ENCODE measurements around the gene ROBO1.

The ROBO1 gene

GRCh38 chr3:79148786-79149185, 619.0 kb downstream of the ROBO1 start:
- no peak for DNase-seq

DNA sequence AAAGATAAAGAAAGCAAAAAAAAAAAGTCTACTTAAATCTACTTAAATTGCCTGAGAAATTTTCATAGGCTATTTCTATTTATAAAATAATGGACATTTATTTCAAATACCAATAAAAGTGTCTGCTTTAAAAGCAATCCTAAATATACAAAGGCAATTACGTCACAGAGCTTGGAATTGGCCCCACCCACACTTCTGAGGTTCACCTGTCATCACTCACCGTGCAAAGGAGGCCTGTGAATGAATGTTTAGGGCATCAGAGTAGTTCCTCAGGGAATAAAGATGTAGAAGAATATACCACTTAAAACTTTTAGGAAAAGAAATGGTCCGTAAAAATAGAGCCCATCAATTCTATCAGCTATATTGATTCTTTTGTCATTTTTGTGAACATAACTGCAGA, 621.8 kb downstream of the ROBO1 start:
- no peak for DNase-seq

- DNase-seq = no peak
Observed at GRCh38 chr3:79140708-79141107, 627.1 kb downstream of the ROBO1 start.

DNA sequence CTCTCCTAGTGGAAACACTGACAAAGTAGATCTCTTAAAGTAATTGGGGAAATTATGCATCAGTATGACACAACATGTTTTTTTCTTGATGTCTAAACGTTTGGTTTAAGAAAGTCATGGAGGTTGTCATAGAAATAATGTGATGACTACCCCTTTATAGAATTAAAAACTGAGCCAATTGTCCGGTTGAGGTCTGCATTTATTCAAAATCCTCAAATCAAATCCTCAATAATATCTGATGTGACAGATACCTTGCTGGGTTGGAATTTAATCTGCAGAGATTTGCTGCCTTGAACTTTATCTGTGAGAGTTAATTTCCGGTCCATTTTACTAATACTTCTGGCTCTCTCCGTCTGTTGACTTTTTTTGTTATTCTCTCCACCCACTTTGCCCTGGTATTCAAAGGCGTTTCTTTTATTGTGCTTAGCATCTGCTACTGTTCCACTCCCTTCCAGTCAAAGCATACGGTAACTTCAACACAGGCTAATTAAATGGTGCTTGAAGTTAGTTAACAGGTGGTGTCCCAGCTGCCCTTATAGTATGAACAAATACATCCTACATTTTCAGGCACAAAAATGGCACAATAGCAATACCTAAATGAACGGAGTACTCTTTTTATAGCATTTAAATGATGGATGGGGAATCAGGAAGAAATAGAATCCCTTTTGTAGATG, 628.3 kb downstream of the ROBO1 start:
- no peak for DNase-seq

GRCh38 chr3:79125313-79125984, 642.3 kb downstream of the ROBO1 start:
- DNase-seq = no peak

GRCh38 chr3:79115458-79115857, 652.3 kb downstream of the ROBO1 start:
- no peak for DNase-seq

- DNase-seq = no peak
Observed at GRCh38 chr3:79113876-79114275, 653.9 kb downstream of the ROBO1 start.

DNA sequence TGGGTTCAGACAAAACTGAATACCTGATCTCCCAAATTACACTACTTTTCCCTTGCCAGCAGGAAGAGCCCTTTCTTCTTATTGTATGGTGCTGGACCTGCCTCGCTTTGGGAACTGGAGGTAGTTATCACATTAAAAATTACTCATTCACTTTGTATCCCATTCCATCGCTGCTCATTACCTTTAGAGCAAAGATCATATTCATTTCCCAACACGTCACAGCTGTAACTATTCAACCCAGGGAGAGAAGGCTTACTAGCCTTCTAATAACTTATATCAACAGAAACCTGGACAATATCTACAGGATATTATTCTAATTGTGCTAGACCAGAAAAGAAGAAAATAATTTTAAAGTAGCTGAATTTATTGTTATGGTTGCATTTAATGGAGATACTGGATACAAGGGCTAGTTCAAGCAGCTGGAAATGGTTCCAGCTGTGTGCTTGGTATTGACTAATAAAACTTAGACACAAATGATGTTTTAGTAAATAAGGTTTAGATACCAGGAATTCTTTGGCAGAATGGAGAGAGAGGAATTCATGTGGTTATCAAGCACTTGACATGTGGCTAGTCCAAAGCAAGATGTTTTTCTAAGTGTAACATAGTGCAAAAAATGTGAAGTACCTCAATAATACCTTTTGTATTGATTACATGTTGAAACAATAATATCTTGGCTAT, 656.3 kb downstream of the ROBO1 start:
- DNase-seq = no peak

DNA sequence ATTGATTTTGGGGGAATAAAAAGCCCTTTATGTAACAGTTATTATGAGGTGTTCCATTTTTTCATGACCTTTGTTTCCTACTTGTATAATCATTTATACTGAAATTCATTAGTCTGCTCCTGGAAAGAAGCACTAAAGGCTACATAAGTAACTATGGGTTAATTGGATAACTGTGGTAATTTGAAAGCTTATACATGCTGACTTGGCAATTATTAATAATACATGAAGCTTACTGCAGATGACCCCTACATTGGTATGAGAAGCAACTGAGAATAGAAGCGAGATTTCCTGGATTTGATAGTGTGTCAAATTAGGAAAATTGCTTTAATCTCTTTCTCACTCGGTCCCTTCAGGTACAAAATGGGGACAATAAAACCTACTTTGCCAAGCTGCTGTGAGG, 658.0 kb downstream of the ROBO1 start:
- no peak for DNase-seq

- DNase-seq = no peak
Observed at GRCh38 chr3:79103307-79103706, 664.5 kb downstream of the ROBO1 start.

DNA sequence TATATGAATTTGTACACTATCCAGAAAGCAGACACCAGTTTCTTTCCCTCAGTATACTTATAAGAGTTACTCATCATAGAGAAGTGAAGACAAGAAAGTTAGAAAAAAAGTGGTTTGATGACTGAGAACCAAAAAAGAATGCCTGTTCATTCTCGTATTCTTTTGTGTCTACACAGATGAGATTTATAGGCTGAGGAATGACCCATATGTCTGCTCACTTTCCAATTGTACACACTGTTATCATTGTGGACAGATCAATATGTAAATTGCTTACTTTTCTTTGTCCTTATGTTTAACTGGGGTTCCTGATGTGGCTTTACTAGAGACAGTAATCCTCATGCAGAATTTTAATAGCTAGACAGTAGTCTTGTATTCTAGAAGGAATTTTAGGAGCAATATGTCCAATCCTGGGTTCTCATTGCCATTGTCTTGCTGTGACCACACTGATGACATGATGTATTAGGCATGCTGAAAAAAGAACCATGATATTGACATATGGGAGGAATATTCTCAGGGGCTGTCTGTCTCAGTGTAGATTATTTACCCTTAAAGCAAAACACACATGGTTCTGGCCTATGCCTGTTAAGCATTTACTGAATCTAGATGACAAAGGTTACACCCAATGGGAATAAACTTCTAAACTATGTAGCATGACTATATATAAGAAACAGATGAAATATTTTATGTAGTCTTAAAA, 669.7 kb downstream of the ROBO1 start:
- DNase-seq = no peak

- no peak for DNase-seq
Observed at GRCh38 chr3:79094654-79095053, 673.1 kb downstream of the ROBO1 start.

GRCh38 chr3:79086514-79086913, 681.3 kb downstream of the ROBO1 start:
- peak; percentile 4 for DNase-seq

DNA sequence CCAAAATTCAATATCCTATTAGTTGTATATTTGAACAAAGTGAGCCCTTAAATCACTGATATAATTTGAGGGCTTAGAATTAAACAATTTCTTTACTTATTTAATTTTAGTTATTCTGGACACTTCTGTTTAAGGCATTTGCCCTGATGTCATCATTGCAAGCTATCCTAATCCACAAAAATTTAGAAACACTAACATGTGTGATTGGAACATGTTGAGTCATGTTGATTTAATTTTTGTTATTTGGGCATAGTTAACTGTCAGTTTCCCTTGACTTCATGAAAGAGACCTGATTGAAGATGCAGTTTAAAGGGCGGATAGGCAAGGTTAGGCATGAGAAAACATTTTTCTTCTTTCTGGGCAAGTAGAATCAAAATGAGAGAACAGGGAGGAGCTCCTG, 682.6 kb downstream of the ROBO1 start:
- no peak for DNase-seq

GRCh38 chr3:79081335-79081734, 686.5 kb downstream of the ROBO1 start:
- DNase-seq = no peak

GRCh38 chr3:79074558-79074957, 693.2 kb downstream of the ROBO1 start:
- no peak for DNase-seq

DNA sequence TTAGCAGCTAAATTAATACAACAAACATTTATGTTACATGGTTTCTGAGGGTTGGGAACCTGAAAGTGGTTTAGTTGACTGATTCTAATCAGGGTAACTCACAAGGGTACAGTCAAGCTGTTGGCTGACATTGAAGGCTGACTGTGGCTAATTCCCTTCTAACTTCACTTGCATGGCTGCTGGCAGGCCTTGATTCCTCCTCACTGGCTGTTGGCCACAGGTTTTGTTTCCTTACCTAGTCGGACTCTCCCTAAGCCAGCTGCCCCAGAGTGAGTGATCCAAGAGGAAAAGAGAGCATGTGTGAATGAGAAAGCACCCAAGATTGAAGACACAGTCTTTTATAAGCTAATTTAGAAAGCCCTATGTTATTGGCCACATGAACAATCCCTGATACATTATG, 700.1 kb downstream of the ROBO1 start:
- DNase-seq = no peak

DNA sequence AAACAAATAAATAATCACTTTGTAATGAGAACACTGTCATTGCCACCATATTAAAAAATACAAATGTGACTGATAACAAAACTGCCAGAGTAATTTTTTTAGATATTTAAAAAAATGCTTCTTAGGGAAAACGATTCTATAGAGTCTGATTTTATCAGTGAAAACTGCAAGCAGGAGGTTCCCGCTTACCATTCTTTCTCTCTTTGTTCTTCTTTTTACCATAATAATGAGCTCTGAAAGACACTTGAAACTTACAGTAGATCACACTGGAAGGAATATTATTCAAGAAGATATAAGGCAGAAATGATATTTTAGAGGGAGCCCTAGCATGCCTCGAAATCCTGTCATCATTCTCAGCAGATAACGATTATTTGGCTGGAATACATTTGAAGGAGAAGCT, 701.3 kb downstream of the ROBO1 start:
- no peak for DNase-seq

GRCh38 chr3:79063624-79064023, 704.2 kb downstream of the ROBO1 start:
- no peak for DNase-seq

DNA sequence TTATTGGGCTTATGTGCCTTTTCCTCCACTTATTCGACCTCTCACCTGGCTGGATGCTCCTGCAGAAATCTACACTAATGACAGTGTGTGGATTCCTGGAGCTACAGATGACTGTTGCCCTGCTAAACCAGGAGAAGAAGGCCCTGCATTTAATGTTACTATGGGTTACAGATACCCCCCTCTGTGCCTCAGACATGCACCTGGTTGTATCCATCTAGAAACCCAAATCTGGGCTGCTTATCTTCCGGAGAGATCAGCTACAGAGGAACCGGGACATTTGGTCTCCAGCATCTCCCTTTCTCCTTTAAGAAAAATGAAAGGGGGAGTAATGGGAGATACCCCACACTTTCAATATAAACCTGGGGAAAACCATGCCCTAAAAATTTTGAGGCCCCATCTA, 710.0 kb downstream of the ROBO1 start:
- DNase-seq = no peak

DNA sequence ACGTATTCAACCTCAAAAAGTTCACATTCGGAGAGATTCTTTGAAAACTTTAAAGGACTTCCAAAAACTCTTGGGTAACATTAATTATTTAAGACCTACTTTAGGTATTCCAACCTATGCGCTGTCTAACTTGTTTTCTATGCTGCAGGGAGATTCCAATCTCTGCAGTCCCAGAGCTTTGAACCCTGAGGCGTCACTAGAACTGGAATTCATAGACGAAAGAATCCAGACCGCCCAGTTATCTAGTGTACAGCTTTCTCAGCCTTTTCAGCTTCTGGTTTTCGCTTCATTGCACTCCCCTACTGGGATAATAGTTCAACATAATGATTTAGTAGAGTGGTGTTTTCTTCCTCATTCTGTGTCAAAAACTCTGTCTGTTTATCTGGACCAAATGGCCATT, 711.3 kb downstream of the ROBO1 start:
- no peak for DNase-seq

DNA sequence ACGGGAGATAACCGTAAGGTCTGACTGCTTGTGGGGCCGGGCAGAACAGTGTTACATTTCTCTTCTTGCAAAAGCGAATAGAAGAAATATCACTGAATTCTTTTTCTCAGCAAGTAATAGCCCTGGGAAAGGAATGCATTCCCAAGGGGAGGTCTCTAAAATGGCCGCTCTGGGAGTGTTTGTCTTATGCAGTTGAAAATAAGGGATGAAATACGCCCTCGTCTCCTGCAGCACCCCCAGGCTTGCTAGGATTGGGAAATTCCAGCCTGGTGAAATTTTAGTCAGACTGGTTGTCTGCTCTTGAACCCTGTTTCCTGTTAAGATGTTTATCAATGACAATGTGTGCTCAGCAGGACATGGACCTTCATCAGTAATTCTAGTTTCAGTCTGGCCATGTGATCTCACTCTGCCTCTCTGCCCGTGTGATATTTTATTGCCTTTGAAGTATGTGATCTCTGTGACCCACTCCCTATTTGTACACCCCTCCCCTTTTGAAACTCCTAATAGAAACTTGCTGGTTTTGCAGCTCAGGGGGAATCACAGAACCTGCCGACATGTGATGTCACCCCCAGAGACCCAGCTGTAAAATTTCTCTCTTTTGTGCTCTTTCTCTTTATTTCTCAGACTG, 715.6 kb downstream of the ROBO1 start:
- no peak for DNase-seq

GRCh38 chr3:79047581-79047980, 720.2 kb downstream of the ROBO1 start:
- no peak for DNase-seq
